ENCODE measurements around the gene ACSM6.
A peak's percentile ranks its signal among the peaks of the same experiment; 100 is the strongest.
"Not testable (repeated sequence)": the region's sequence is repeated elsewhere in the genome, so short reads cannot be mapped to it uniquely, and the experiment has no call there.

Gene ACSM6

GRCh38 chr10:95214793-95215192 is 20.8 kb downstream of the ACSM6 start:
- no peak for DNase-seq (ENCODE audit: low read depth in 1 of 2, low spot score in 1 of 2)

- no peak for DNase-seq (ENCODE audit: low read depth in 1 of 2, low spot score in 1 of 2)
Observed at GRCh38 chr10:95217476-95217875, 23.4 kb downstream of the ACSM6 start.

- DNase-seq (ENCODE audit: low read depth in 1 of 2, low spot score in 1 of 2) = no peak
Observed at GRCh38 chr10:95220539-95220938, 26.5 kb downstream of the ACSM6 start.

GRCh38 chr10:95221124-95221523 is 27.1 kb downstream of the ACSM6 start:
- no peak for DNase-seq (ENCODE audit: low read depth in 1 of 2, low spot score in 1 of 2)

GRCh38 chr10:95225136-95225535 is 31.1 kb downstream of the ACSM6 start:
- DNase-seq (ENCODE audit: low read depth in 1 of 2, low spot score in 1 of 2) = no peak

- DNase-seq (ENCODE audit: low read depth in 1 of 2, low spot score in 1 of 2) = not testable (repeated sequence)
Observed at GRCh38 chr10:95228934-95229723, 35.1 kb downstream of the ACSM6 start.

GRCh38 chr10:95229724-95230627 is 35.9 kb downstream of the ACSM6 start:
- no peak for DNase-seq (ENCODE audit: low read depth in 1 of 2, low spot score in 1 of 2)

GRCh38 chr10:95230677-95231586 is 36.9 kb downstream of the ACSM6 start:
- peak in 1 of 2 donors; percentile 36 for DNase-seq (ENCODE audit: low read depth in 1 of 2, low spot score in 1 of 2)

GRCh38 chr10:95233377-95234034 is 39.5 kb downstream of the ACSM6 start:
- DNase-seq (ENCODE audit: low read depth in 1 of 2, low spot score in 1 of 2) = no peak

- DNase-seq (ENCODE audit: low read depth in 1 of 2, low spot score in 1 of 2) = no peak
Observed at GRCh38 chr10:95234951-95235350, 40.9 kb downstream of the ACSM6 start.

- no peak for DNase-seq (ENCODE audit: low read depth in 1 of 2, low spot score in 1 of 2)
Observed at GRCh38 chr10:95235676-95236067, 41.6 kb downstream of the ACSM6 start.

GRCh38 chr10:95236068-95236903 is 42.2 kb downstream of the ACSM6 start:
- DNase-seq (ENCODE audit: low read depth in 1 of 2, low spot score in 1 of 2) = no peak

- DNase-seq (ENCODE audit: low read depth in 1 of 2, low spot score in 1 of 2) = no peak
Observed at GRCh38 chr10:95237376-95238170, 43.5 kb downstream of the ACSM6 start.

- DNase-seq (ENCODE audit: low read depth in 1 of 2, low spot score in 1 of 2) = not testable (repeated sequence)
Observed at GRCh38 chr10:95240096-95240495, 46.1 kb downstream of the ACSM6 start.

- DNase-seq (ENCODE audit: low read depth in 1 of 2, low spot score in 1 of 2) = no peak
Observed at GRCh38 chr10:95240811-95241210, 46.8 kb downstream of the ACSM6 start.

GRCh38 chr10:95241533-95241932 is 47.5 kb downstream of the ACSM6 start:
- no peak for DNase-seq (ENCODE audit: low read depth in 1 of 2, low spot score in 1 of 2)

- no peak for DNase-seq (ENCODE audit: low read depth in 1 of 2, low spot score in 1 of 2)
Observed at GRCh38 chr10:95242581-95243317, 48.7 kb downstream of the ACSM6 start.

GRCh38 chr10:95243318-95243617 is 49.2 kb downstream of the ACSM6 start:
- DNase-seq (ENCODE audit: low read depth in 1 of 2, low spot score in 1 of 2) = no peak

All from activated CD4-positive, alpha-beta T cell treated with anti-CD3 and anti-CD28 coated beads, Interleukin-2, amount 50 U/mL, for 24 hours (primary cell).